Heart right ventricle (tissue), 16 donors: ENCODE results near the gene USP54. TPM values are rescaled to one million over a fixed set of nuclear protein-coding genes. Genes with fewer than 3 reads are reported as not detected.

Source experiments
- ATAC-seq, 8 donors: fragments of 200-7000 bp; cut with Tn5 transposase; one replicate each; pipeline ENCODE4 v1.9.1; 2020; ENCODE audit warnings: mild to moderate bottlenecking in 8 of 8, moderate library complexity in 8 of 8, moderate number of reproducible peaks in 1 of 8
- DNase-seq, 2 donors: peaks; one replicate each; pipeline ENCODE4 v3.0.0-alpha.2; 2020
- H3K27ac ChIP-seq, 10 donors: fragments of 200-600 bp; sonication (generic) in 2 of 10; one replicate each; pipeline versions ENCODE4 v1.5.0 to v1.8.0; 2020 to 2022; ENCODE audit warnings: mild to moderate bottlenecking in 3 of 10
- H3K27me3 ChIP-seq, 7 donors: fragments of 200-600 bp; one replicate each; pipeline ENCODE4 v1.8.0; 2021 to 2022; ENCODE audit warnings: mild to moderate bottlenecking in 2 of 7
- H3K36me3 ChIP-seq, 9 donors: fragments of 200-600 bp; sonication (generic) in 1 of 9; one replicate each; pipeline versions ENCODE4 v1.5.0 to v1.8.0; 2020 to 2022; ENCODE audit warnings: mild to moderate bottlenecking in 2 of 9
- H3K4me1 ChIP-seq, 9 donors: fragments of 200-600 bp; sonication (generic) in 1 of 9; one replicate each; pipeline versions ENCODE4 v1.5.0 to v1.8.0; 2020 to 2022; ENCODE audit warnings: mild to moderate bottlenecking in 4 of 9
- H3K4me3 ChIP-seq, 10 donors: fragments of 200-600 bp; sonication (generic) in 2 of 10; one replicate each; pipeline versions ENCODE4 v1.5.0 to v1.8.0; 2020 to 2022; ENCODE audit warnings: mild to moderate bottlenecking in 7 of 10, moderate library complexity in 2 of 10
- H3K9me3 ChIP-seq, 11 donors: fragments of 200-600 bp in 10 of 11; sonication (generic) in 2 of 11; one replicate each; pipeline versions ENCODE4 v1.5.0 to v1.8.0; 2013 to 2022; ENCODE audit warnings: mild to moderate bottlenecking in 2 of 11, control low read depth in 1 of 11, moderate library complexity in 1 of 11
- WGBS, 2 donors: extraction: QIAGEN DNeasy Blood & Tissue Kit; methylation state at CpG; one replicate each; pipeline ENCODE4 v1.1.7; 2013; ENCODE audit warnings: inconsistent platforms in 1 of 2; 5-methylcytosine and 5-hydroxymethylcytosine counted together
- intact Hi-C, 10 donors: fragments of 100-400 bp; cut with DNase I; formaldehyde crosslinking; loops; one replicate each; pipeline versions ENCODE4 v1.11.1 to v1.14.2; 2022
- polyA plus RNA-seq, 2 donors: library from polyadenylated mRNA; stranded (reverse); fragments of 200-250 nt; gene quantifications; one replicate each; pipeline ENCODE4 v1.2.3, GENCODE V29; 2013
- total RNA-seq, 10 donors: library from RNA; stranded (reverse); fragmentation: NEBNext Ultra II Directional in 3 of 10; extraction: Animal tissue kit (Norgen Biotek cat#: 25700) in 3 of 10; gene quantifications; one replicate each; pipeline versions ENCODE4 v1.2.1 to v1.2.4, GENCODE V29; 2021 to 2023
- TF ChIP-seq, protein P1 (sequence below), 9 donors: fragments of 200-600 bp; sonication (generic) in 2 of 9; IDR thresholded peaks; one replicate each; pipeline versions ENCODE4 v1.5.0 to v1.8.0; 2021 to 2022; ENCODE audit warnings: antibody characterized with exemption in 9 of 9, mild to moderate bottlenecking in 5 of 9, moderate library complexity in 1 of 9
- donor health status: Arrhythmogenic right ventricular cardiomyopathy.
- donor health status: ischemic (EF 13 %, LVEDD 7.1; RV severe dilation, severe dysfunction).
- donor health status: healthy with polysubstance abuse.
- donor health status: DM: no; HTN: yes; CAD: no.
- donor health status: DM: no; HTN: no; CAD: no.
- donor health status: ischemic (EF 25% LVEDD 6.9; RV normal size, moderate dysfunction).
- donor health status: ischemic (EF 25% LVEDD 5.7; RV mildly dilated, moderate dysfunction).
- donor health status: healthy.
- donor health status: DM: yes; HTN: yes; CAD: no.
- donor health status: Ischemic cardiomyopathy.
- donor health status: ischemic (EF 35%, LVEDD 5.7; RV mildly dilated, moderate dysfunction).
- donor health status: nonischemic (EF 11% LVEDD 7.7; RV severe dilation, severe dysfunction).
- donor health status: DM: yes; HTN: yes; CAD: no.
- donor health status: PGD.
- donor health status: ischemic (EF 29% LVEDD 5.4; RV normal size, mild dysfunction).
- donor health status: nonischemic (EF 23%, LVEDD 6.1; RV moderate dilation, normal function).

USP54 gene
- total and polyA plus RNA-seq, 12 donors: 7.9 to 34.5 (median 18.1) TPM

- intact Hi-C loops: no loop called here
- 91 to 98% methylated on average over 1 of the region's 1 CpG for WGBS, 2 donors
- peaks cover 0 to 64% (median 53%) of the 10 kb centered on the region in 9 donors for H3K4me1 ChIP-seq
Observed at GRCh38 chr10:73588656-73589055, 2.5 kb downstream of the USP54 start.

DNA sequence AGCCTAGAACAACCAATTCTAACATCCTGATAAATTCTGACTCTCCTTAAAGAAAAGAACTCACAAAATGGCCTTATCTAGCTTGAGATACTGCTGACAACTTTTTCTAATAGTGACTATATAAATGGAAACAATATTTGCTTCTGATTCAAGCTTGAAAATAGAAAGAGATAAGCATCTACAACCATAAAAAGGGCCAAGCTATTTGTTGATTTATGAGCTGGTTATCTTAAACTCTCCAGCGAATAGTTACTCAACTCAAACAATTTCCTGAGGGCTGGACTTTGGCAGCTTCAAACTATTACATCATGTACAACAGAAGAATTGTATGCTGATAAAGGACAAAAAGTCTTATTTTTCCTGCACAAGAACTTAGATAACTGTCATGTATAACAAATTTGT is 4.6 kb downstream of the USP54 start:
- H3K27me3 ChIP-seq: no peaks in the 10 kb centered on the region
- intact Hi-C loops: no loop called here
- H3K4me3 ChIP-seq: no peak overlapping the region
- 0 to 5% methylated on average over 1 of the region's 1 CpG for WGBS, 2 donors
- peak in 6 of 8 donors; percentile 63 to 81 (median 77) for ATAC-seq
- peaks cover 0 to 4% (median 0%) of the 10 kb centered on the region in 11 donors for H3K9me3 ChIP-seq
- peak overlapping the region; percentile 1 to 75 (median 54) for H3K27ac ChIP-seq
- peaks cover 0 to 58% (median 44%) of the 10 kb centered on the region in 9 donors for H3K4me1 ChIP-seq
- TF ChIP-seq, protein P1, sequence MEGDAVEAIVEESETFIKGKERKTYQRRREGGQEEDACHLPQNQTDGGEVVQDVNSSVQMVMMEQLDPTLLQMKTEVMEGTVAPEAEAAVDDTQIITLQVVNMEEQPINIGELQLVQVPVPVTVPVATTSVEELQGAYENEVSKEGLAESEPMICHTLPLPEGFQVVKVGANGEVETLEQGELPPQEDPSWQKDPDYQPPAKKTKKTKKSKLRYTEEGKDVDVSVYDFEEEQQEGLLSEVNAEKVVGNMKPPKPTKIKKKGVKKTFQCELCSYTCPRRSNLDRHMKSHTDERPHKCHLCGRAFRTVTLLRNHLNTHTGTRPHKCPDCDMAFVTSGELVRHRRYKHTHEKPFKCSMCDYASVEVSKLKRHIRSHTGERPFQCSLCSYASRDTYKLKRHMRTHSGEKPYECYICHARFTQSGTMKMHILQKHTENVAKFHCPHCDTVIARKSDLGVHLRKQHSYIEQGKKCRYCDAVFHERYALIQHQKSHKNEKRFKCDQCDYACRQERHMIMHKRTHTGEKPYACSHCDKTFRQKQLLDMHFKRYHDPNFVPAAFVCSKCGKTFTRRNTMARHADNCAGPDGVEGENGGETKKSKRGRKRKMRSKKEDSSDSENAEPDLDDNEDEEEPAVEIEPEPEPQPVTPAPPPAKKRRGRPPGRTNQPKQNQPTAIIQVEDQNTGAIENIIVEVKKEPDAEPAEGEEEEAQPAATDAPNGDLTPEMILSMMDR (IDR thresholded peaks at IDR 0.05): no peak
- peak in 1 of 2 donors; percentile 45 for DNase-seq
- no peaks in the 10 kb centered on the region for H3K36me3 ChIP-seq

More at GRCh38 chr10:73588656-73589055, 2.5 kb downstream of the USP54 start:
- Histone ChIP-seq H3K4me3 (no peak overlapping the region), H3K36me3 (no peaks in the 10 kb centered on the region), H3K9me3 (peaks cover 0 to 4% (median 0%) of the 10 kb centered on the region in 11 donors), H3K27me3 (no peaks in the 10 kb centered on the region), H3K27ac (peak overlapping the region in 3 of 10 donors; percentile 24 to 69 (median 30))
- TF ChIP-seq, protein P1 (IDR thresholded peaks at IDR 0.05): no peak
- DNase-seq (no peak), ATAC-seq (no peak)

DNA sequence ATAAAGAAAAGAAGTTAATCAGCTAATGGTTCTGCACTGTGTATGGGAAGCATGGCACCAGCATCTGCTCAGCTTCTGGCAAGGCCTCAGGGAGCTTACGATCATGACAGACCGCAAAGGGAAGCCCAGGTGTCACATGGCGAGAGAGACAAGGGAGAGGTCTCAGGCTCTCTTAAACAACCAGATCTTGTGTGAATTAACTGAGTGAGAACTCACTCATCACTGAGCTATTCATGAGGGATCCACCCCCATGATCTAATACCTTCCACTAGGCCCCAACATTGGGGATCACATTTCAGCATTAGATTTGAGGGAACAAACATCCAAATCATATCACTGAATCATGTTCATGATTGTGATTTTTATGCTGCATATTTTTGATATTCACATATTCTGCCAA is 5.8 kb downstream of the USP54 start:
- ATAC-seq: no peak
- H3K4me3 ChIP-seq: no peak overlapping the region
- intact Hi-C loops: no loop called here
- H3K27me3 ChIP-seq: no peaks in the 10 kb centered on the region
- TF ChIP-seq, protein P1 (IDR thresholded peaks at IDR 0.05): no peak
- peaks cover 0 to 4% (median 0%) of the 10 kb centered on the region in 11 donors for H3K9me3 ChIP-seq
- peak overlapping the region in 2 of 10 donors; percentile 2 to 18 for H3K27ac ChIP-seq
- DNase-seq: no peak
- 96 to 98% methylated on average over 3 of the region's 3 CpGs for WGBS, 2 donors
- H3K4me1 ChIP-seq: peaks cover 0 to 50% (median 34%) of the 10 kb centered on the region in 9 donors
- H3K36me3 ChIP-seq: no peaks in the 10 kb centered on the region

DNA sequence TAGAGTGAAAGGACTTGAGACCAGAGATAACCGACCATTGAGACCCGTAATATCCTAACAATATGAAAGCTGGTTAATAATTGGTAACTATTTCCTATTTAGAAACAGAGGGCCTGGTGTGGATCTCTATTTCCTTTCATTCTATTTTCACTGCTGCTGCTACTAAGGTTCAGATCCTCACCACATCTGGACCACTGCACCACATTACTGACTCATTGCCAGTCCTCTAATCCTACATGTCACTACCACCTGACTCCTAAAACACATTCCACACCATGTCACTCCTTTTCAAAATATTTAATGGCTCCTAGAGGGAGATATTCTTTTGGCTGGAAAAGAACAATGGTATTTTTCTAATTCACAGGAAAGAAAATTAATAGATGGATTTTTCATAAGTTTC is 6.4 kb downstream of the USP54 start:
- H3K36me3 ChIP-seq: no peaks in the 10 kb centered on the region
- no peak overlapping the region for H3K4me3 ChIP-seq
- ATAC-seq: no peak
- peak overlapping the region in 1 of 10 donors; percentile 2 for H3K27ac ChIP-seq
- peaks cover 0 to 44% (median 30%) of the 10 kb centered on the region in 9 donors for H3K4me1 ChIP-seq
- intact Hi-C loops: no loop called here
- DNase-seq: no peak
- TF ChIP-seq, protein P1 (IDR thresholded peaks at IDR 0.05): no peak
- H3K9me3 ChIP-seq: peaks cover 0 to 4% (median 0%) of the 10 kb centered on the region in 11 donors
- H3K27me3 ChIP-seq: no peaks in the 10 kb centered on the region
- WGBS, 2 donors: 94 to 97% methylated on average over 2 of the region's 2 CpGs
